NB4 (cell line): Measurements from ENCODE around the gene MRPL53.

Experiments
- DNase-seq: peaks from one replicate; pipeline ENCODE4 v3.0.0; 2010; ENCODE audit warnings: low read depth
- H3K4me3 ChIP-seq: one replicate; pipeline ENCODE4 v1.5.1; 2011; ENCODE audit warnings: mild to moderate bottlenecking, low read depth, low read length, moderate library complexity
- MYC ChIP-seq: IDR thresholded peaks from 2 replicates; pipeline ENCODE4 v1.6.1; 2011; ENCODE audit warnings: low read depth, low read length
- POLR2A ChIP-seq: IDR thresholded peaks from 2 replicates; pipeline ENCODE4 v1.6.1; 2011; ENCODE audit warnings: mild to moderate bottlenecking; ENCODE audit not compliant: insufficient read length; ENCODE audit errors: extremely low read depth
- TF ChIP-seq, protein P1 (sequence below): IDR thresholded peaks from one replicate; pipeline ENCODE4 v1.5.1; 2012; ENCODE audit warnings: low read depth, low read length
- TF ChIP-seq, protein P2 (sequence below): IDR thresholded peaks from 2 replicates; pipeline ENCODE4 v1.6.1; 2011; ENCODE audit warnings: low read depth, low read length

Gene MRPL53

DNA sequence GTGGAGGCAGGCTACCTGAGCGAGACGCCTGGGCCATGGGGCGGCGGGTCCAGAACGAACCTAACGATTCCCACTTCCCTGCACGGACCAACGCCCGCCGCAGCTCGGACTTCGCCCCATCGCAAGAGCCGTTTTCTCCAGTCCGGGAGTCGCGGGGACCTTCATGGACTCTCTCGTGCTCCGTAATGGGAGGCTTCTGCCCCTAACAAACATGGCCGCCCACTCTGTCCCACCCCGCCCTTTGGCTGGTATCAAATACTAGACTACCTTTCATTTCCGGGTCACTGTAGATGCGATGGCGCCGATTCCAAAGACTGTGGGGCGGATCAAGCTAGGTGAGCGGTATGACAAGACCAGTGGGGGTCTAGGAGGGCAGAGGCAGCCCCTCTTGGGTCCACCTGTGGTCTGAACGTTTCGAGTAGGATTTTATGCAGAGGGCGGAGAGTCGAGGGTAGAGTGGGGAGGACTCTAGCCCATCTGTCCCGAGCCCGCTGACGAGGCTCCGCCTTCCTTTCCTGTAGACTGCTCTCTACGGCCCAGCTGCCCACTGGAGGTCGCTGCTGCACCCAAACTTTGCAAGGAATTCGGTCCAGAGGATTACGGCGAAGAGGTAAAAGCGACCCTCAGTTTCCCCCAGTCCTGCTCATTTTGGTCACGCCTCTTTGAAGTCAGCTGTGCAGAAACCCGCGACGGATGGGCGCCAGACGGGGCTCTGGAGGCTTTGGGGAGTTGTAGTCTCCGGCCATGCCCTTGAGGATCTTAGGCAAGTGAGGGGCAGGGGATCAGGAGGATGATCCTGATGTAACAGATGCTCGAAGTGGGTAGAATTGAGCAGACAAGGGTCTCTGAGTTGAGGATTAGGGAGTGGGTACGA lies 10.6 kb upstream of the MRPL53 start, which contains the start of the genes CCDC142 and TTC31:
Gene CCDC142 (minus strand): TSS at position 198 of the 874 bp plus-strand sequence. CDS start 161 bp downstream, at position 37.
Gene TTC31 (plus strand): TSS at position 281 of the 874 bp plus-strand sequence. CDS start 15 bp downstream, at position 296.
- DNase-seq, result peak; percentile 98
- peak; percentile 55 for TF ChIP-seq POLR2A
- TF ChIP-seq, protein P1, sequence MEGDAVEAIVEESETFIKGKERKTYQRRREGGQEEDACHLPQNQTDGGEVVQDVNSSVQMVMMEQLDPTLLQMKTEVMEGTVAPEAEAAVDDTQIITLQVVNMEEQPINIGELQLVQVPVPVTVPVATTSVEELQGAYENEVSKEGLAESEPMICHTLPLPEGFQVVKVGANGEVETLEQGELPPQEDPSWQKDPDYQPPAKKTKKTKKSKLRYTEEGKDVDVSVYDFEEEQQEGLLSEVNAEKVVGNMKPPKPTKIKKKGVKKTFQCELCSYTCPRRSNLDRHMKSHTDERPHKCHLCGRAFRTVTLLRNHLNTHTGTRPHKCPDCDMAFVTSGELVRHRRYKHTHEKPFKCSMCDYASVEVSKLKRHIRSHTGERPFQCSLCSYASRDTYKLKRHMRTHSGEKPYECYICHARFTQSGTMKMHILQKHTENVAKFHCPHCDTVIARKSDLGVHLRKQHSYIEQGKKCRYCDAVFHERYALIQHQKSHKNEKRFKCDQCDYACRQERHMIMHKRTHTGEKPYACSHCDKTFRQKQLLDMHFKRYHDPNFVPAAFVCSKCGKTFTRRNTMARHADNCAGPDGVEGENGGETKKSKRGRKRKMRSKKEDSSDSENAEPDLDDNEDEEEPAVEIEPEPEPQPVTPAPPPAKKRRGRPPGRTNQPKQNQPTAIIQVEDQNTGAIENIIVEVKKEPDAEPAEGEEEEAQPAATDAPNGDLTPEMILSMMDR, result peak; percentile 93
- TF ChIP-seq, protein P2, sequence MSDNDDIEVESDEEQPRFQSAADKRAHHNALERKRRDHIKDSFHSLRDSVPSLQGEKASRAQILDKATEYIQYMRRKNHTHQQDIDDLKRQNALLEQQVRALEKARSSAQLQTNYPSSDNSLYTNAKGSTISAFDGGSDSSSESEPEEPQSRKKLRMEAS, result peak; percentile 17; the same call in 1 of the 2 replicates
- peak; percentile 52; the same call in 1 of the 2 replicates for TF ChIP-seq MYC
- peak within 1 kb of the TSS; percentile 84 for H3K4me3 ChIP-seq

DNA sequence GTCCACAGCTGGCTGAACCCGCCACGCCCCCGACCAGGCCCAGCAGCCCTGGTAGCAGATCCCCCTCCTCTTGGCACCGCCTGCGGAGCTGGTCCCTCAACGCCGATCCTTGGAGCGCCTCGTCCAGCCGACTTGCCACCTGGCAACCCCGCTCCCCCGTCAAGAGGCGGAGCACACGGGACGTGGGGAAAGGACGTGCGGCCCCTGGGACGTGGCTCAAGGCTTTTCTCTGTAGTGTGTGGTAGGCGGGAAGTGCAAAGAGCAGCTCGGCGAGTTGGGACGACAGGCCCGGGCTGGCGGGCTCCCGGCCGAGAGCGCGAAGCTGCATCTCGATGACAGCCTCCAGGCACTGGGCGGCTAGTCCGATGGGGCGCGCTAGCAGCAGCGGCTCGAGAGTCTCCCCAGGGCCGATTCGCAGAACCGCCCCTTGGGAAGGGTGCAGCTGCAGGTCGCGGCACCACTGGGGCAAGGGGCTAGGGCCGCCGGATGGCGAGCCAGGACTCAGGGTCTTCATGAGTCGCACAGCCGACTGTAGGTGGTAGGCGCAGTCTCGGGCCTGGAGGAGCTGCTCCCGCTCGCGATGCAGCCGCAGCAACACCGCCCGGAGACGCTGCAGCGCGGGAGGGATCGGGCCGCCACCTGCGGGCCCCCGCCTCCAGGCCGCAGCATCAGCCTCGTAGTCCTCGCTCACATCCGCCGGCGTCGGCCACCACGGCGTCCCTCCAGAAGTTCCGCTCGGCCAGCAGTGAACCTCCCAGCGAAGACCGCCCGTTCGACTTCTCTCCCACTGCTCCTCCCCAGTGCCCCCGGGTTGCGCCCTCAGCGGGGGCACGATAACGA lies 9.7 kb upstream of the MRPL53 start:
- peak; percentile 86 for DNase-seq
- H3K4me3 ChIP-seq, result peak overlapping the region; percentile 84
- no peak for TF ChIP-seq POLR2A
- TF ChIP-seq, protein P2, result no peak
- TF ChIP-seq, protein P1, result no peak
- TF ChIP-seq MYC, result no peak

DNA sequence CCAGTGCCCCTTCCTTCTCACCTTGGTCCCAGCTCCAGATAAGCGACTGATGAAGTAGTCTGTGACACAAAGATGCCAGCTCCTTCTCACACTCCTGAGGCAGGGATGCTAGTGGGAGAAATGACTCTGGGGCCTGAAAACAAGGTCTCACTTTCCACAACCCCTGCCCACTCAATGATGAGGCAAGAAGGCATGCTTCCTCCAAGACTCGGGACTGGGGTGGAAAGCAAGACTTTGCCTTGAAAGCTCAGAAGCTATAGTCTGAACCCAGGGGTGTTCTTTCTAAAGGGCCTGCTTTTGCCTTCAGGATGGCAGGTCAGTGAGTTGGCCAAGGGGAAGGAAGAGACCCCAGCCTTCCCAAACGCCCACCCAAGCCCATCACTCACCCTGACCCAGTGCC lies 9.0 kb upstream of the MRPL53 start:
- peak overlapping the region; percentile 84 for H3K4me3 ChIP-seq
- DNase-seq, result no peak
- TF ChIP-seq, protein P1, result no peak
- TF ChIP-seq MYC (no peak), POLR2A (no peak)
- TF ChIP-seq, protein P2, result no peak

DNA sequence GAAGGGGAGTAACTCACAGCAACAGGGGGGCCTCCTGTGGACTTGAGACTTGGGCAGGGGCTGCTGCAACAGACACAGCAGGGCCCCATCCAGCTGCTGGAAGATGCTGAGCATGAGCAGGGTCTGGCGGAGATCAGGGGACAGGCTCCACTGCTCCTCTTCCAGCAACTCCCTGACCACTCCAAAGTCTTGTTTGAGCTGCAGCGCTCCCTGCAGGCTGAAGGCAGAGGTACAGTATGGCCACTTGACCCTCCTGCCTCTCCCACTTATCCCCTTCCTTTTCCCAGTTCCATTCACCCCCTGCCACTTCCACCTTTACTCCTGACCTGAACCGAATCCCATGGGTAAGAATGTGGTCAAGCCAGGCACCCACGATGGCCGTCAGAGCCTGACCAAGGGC lies 2.4 kb upstream of the MRPL53 start:
- H3K4me3 ChIP-seq, result no peak overlapping the region
- peak; percentile 44 for DNase-seq
- TF ChIP-seq, protein P1, result peak; percentile 57
- no peak for TF ChIP-seq MYC

DNA sequence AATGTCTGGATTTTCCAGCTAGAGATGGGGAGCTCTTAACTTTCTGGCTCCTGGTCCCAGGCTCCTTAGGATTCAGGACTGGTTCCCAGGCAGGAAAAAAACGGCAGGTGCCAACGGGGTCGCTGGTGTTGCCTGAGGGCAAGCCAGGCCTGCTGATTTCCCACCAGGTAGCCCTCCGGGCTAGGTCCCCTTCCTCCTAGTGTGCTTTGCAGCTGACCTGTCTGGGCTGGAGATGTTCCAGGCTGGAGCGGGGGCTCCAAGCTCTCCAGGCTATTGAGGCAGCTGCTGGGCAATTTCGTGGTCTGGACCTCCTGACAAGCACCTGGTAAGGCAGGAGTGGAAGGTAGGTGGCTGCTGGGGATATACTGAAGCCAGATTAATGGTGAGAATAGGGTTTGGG lies 2.0 kb upstream of the MRPL53 start:
- TF ChIP-seq, protein P2, result no peak
- TF ChIP-seq POLR2A (no peak), MYC (no peak)
- TF ChIP-seq, protein P1, result no peak
- no peak overlapping the region for H3K4me3 ChIP-seq
- no peak for DNase-seq
